Lower leg skin (tissue), 3 donors: ENCODE measurements around the gene ANTXR1.

Source experiments
- CTCF ChIP-seq, 3 donors: fragments of 450-650 bp; IDR thresholded peaks; one replicate each; pipeline ENCODE4 v1.5.1; 2016; ENCODE audit warnings: antibody characterized with exemption in 3 of 3, mild to moderate bottlenecking in 3 of 3, moderate library complexity in 2 of 3
- POLR2A ChIP-seq, 2 donors: fragments of 450-650 bp; IDR thresholded peaks; one replicate each; pipeline ENCODE4 v1.6.1; 2016 to 2017; ENCODE audit warnings: antibody characterized with exemption in 2 of 2, mild to moderate bottlenecking in 1 of 2, moderate library complexity in 1 of 2

GRCh38 chr2:69075486-69075885 is 62.5 kb downstream of the ANTXR1 start:
- TF ChIP-seq POLR2A (IDR thresholded peaks at IDR 0.05) (no peak), CTCF (IDR thresholded peaks at IDR 0.05) (no peak)
